Tibial nerve (tissue), 3 donors: ENCODE data around the gene ATP6V0B.

Source experiments
- CTCF ChIP-seq, 5 experiments: fragments of 200-600 bp in 3 of 5; fragments of 450-650 bp in 2 of 5; sonication (generic) in 3 of 5; IDR thresholded peaks; one replicate each; pipeline ENCODE4 v1.5.1; 2016 to 2019; ENCODE audit warnings: antibody characterized with exemption in 5 of 5, mild to moderate bottlenecking in 3 of 5, moderate library complexity in 2 of 5
- POLR2A ChIP-seq, 2 donors: fragments of 450-650 bp; IDR thresholded peaks; one replicate each; pipeline ENCODE4 v1.6.1; 2017; ENCODE audit warnings: antibody characterized with exemption in 2 of 2, mild to moderate bottlenecking in 2 of 2, moderate library complexity in 2 of 2

GRCh38 chr1:43994794-43995790, 20.3 kb downstream of the ATP6V0B start:
- no peak for TF ChIP-seq POLR2A (IDR thresholded peaks at IDR 0.05)
- no peak for TF ChIP-seq CTCF (IDR thresholded peaks at IDR 0.05)
